ENCODE measurements around the gene PAFAH1B2. TPM values are rescaled to one million over a fixed set of nuclear protein-coding genes. Genes with fewer than 3 reads are reported as not detected.

Gene PAFAH1B2
- total RNA-seq, 2 experiments from 2014 or later = 43.7 to 44.3 TPM

GRCh38 chr11:117186431-117186761, 42.3 kb downstream of the PAFAH1B2 start:
- Mint-ChIP-seq H3K27me3 (ENCODE audit: low read depth) (no peaks in the 10 kb centered on the region), H3K36me3 (ENCODE audit: low read depth) (no peaks in the 10 kb centered on the region), H3K27ac (no peak overlapping the region), H3K4me1 (ENCODE audit: low read depth) (no peaks in the 10 kb centered on the region), H3K9me3 (no peaks in the 10 kb centered on the region), H3K4me3 (no peak overlapping the region)
- CTCF ChIA-PET = interaction anchor here (1.5 kb wide), 1 partner anchor 40 kb away, joined by 4 read pairs; no protein-coding TSS in a partner anchor
- intact Hi-C loops (cut with micrococcal nuclease) = no loop called here
- no peak for DNase-seq

- H3K27me3 Mint-ChIP-seq (ENCODE audit: low read depth) = no peaks in the 10 kb centered on the region
- no peaks in the 10 kb centered on the region for H3K4me1 Mint-ChIP-seq (ENCODE audit: low read depth)
- H3K9me3 Mint-ChIP-seq = no peaks in the 10 kb centered on the region
- CTCF ChIA-PET = no interaction called here
- no peaks in the 10 kb centered on the region for H3K36me3 Mint-ChIP-seq (ENCODE audit: low read depth)
- no peak overlapping the region for H3K4me3 Mint-ChIP-seq
- no peak overlapping the region for H3K27ac Mint-ChIP-seq
- intact Hi-C loops (cut with micrococcal nuclease) = no loop called here
- no peak for DNase-seq
These were observed 42.9 kb downstream of the PAFAH1B2 start for GRCh38 chr11:117187007-117187406.

GRCh38 chr11:117187428-117187798, 43.3 kb downstream of the PAFAH1B2 start:
- Mint-ChIP-seq H3K36me3 (ENCODE audit: low read depth) (no peaks in the 10 kb centered on the region), H3K27me3 (ENCODE audit: low read depth) (no peaks in the 10 kb centered on the region), H3K4me3 (no peak overlapping the region), H3K27ac (no peak overlapping the region), H3K9me3 (no peaks in the 10 kb centered on the region), H3K4me1 (ENCODE audit: low read depth) (no peaks in the 10 kb centered on the region)
- CTCF ChIA-PET = no interaction called here
- DNase-seq = no peak
- intact Hi-C loops (cut with micrococcal nuclease) = no loop called here

GRCh38 chr11:117187799-117188481, 43.9 kb downstream of the PAFAH1B2 start:
- no peaks in the 10 kb centered on the region for H3K27me3 Mint-ChIP-seq (ENCODE audit: low read depth)
- no peak overlapping the region for H3K27ac Mint-ChIP-seq
- no peaks in the 10 kb centered on the region for H3K9me3 Mint-ChIP-seq
- intact Hi-C loops (cut with micrococcal nuclease) = no loop called here
- no peak for DNase-seq
- H3K36me3 Mint-ChIP-seq (ENCODE audit: low read depth) = peaks cover 1% of the 10 kb centered on the region
- no peak overlapping the region for H3K4me3 Mint-ChIP-seq
- no peaks in the 10 kb centered on the region for H3K4me1 Mint-ChIP-seq (ENCODE audit: low read depth)
- CTCF ChIA-PET = no interaction called here

- intact Hi-C loops (cut with micrococcal nuclease) = no loop called here
- Mint-ChIP-seq H3K4me1 (ENCODE audit: low read depth) (no peaks in the 10 kb centered on the region), H3K27ac (no peak overlapping the region), H3K4me3 (no peak overlapping the region), H3K27me3 (ENCODE audit: low read depth) (no peaks in the 10 kb centered on the region), H3K9me3 (no peaks in the 10 kb centered on the region), H3K36me3 (ENCODE audit: low read depth) (peaks cover 4% of the 10 kb centered on the region)
- CTCF ChIA-PET = no interaction called here
- no peak for DNase-seq
These were observed 44.6 kb downstream of the PAFAH1B2 start for GRCh38 chr11:117188620-117189081.

- intact Hi-C loops (cut with micrococcal nuclease) = no loop called here
- DNase-seq = no peak
- Mint-ChIP-seq H3K9me3 (no peaks in the 10 kb centered on the region), H3K27ac (no peak overlapping the region), H3K36me3 (ENCODE audit: low read depth) (peaks cover 4% of the 10 kb centered on the region), H3K4me1 (ENCODE audit: low read depth) (no peaks in the 10 kb centered on the region), H3K4me3 (no peak overlapping the region), H3K27me3 (ENCODE audit: low read depth) (no peaks in the 10 kb centered on the region)
- CTCF ChIA-PET = no interaction called here
These were observed 45.3 kb downstream of the PAFAH1B2 start for GRCh38 chr11:117189191-117189940.

- no peaks in the 10 kb centered on the region for H3K27me3 Mint-ChIP-seq (ENCODE audit: low read depth)
- intact Hi-C loops (cut with micrococcal nuclease) = no loop called here
- CTCF ChIA-PET = interaction anchor here (0.7 kb wide), 1 partner anchor 10 kb away, joined by 3 read pairs; no protein-coding TSS in a partner anchor
- H3K36me3 Mint-ChIP-seq (ENCODE audit: low read depth) = peaks cover 4% of the 10 kb centered on the region
- H3K9me3 Mint-ChIP-seq = no peaks in the 10 kb centered on the region
- no peak overlapping the region for H3K4me3 Mint-ChIP-seq
- DNase-seq = no peak
- H3K4me1 Mint-ChIP-seq (ENCODE audit: low read depth) = no peaks in the 10 kb centered on the region
- no peak overlapping the region for H3K27ac Mint-ChIP-seq
These were observed 46.0 kb downstream of the PAFAH1B2 start for GRCh38 chr11:117189941-117190544.

- intact Hi-C loops (cut with micrococcal nuclease) = no loop called here
- Mint-ChIP-seq H3K4me1 (ENCODE audit: low read depth) (no peaks in the 10 kb centered on the region), H3K27me3 (ENCODE audit: low read depth) (no peaks in the 10 kb centered on the region), H3K4me3 (no peak overlapping the region), H3K9me3 (no peaks in the 10 kb centered on the region), H3K27ac (peak overlapping the region; percentile 16), H3K36me3 (ENCODE audit: low read depth) (peaks cover 8% of the 10 kb centered on the region)
- no peak for DNase-seq
- CTCF ChIA-PET = interaction anchor here (0.6 to 0.7 kb wide), 2 partner anchors 37 to 238 kb away, joined by 3 to 4 read pairs; no protein-coding TSS in a partner anchor
These were observed 47.8 kb downstream of the PAFAH1B2 start for GRCh38 chr11:117191680-117192400.

GRCh38 chr11:117192401-117192875, 48.4 kb downstream of the PAFAH1B2 start:
- no peaks in the 10 kb centered on the region for H3K9me3 Mint-ChIP-seq
- CTCF ChIA-PET = no interaction called here
- H3K4me1 Mint-ChIP-seq (ENCODE audit: low read depth) = no peaks in the 10 kb centered on the region
- H3K27ac Mint-ChIP-seq = no peak overlapping the region
- peaks cover 8% of the 10 kb centered on the region for H3K36me3 Mint-ChIP-seq (ENCODE audit: low read depth)
- H3K4me3 Mint-ChIP-seq = no peak overlapping the region
- intact Hi-C loops (cut with micrococcal nuclease) = no loop called here
- no peak for DNase-seq
- H3K27me3 Mint-ChIP-seq (ENCODE audit: low read depth) = no peaks in the 10 kb centered on the region

GRCh38 chr11:117193130-117194020, 49.3 kb downstream of the PAFAH1B2 start:
- no peaks in the 10 kb centered on the region for H3K27me3 Mint-ChIP-seq (ENCODE audit: low read depth)
- no peaks in the 10 kb centered on the region for H3K4me1 Mint-ChIP-seq (ENCODE audit: low read depth)
- peaks cover 8% of the 10 kb centered on the region for H3K36me3 Mint-ChIP-seq (ENCODE audit: low read depth)
- no peaks in the 10 kb centered on the region for H3K9me3 Mint-ChIP-seq
- no peak overlapping the region for H3K4me3 Mint-ChIP-seq
- H3K27ac Mint-ChIP-seq = peak overlapping the region; percentile 36
- intact Hi-C loops (cut with micrococcal nuclease) = no loop called here
- CTCF ChIA-PET = interaction anchor here (1.1 kb wide), 2 partner anchors 13 to 34 kb away, joined by 3 to 4 read pairs; no protein-coding TSS in a partner anchor
- no peak for DNase-seq

GRCh38 chr11:117194267-117194666, 50.2 kb downstream of the PAFAH1B2 start:
- intact Hi-C loops (cut with micrococcal nuclease) = no loop called here
- Mint-ChIP-seq H3K27me3 (ENCODE audit: low read depth) (no peaks in the 10 kb centered on the region), H3K27ac (peak overlapping the region; percentile 32), H3K4me3 (no peak overlapping the region), H3K36me3 (ENCODE audit: low read depth) (peaks cover 8% of the 10 kb centered on the region), H3K4me1 (ENCODE audit: low read depth) (no peaks in the 10 kb centered on the region), H3K9me3 (no peaks in the 10 kb centered on the region)
- CTCF ChIA-PET = interaction anchor here (1.1 kb wide), 2 partner anchors 13 to 33 kb away, joined by 3 to 4 read pairs; no protein-coding TSS in a partner anchor
- DNase-seq = no peak
